HepG2 (cell line): ENCODE results near the gene CD4. TPM values are rescaled to one million over a fixed set of nuclear protein-coding genes. Genes with fewer than 3 reads are reported as not detected.

ENCODE experiments used
- AGO1 ChIP-seq: fragments of 200-400 bp; formaldehyde crosslinking; IDR thresholded peaks from 2 replicates; pipeline ENCODE4 v1.6.1; 2017; ENCODE audit warnings: mild to moderate bottlenecking, low read depth, low read length, moderate library complexity; ENCODE audit not compliant: poor library complexity, severe bottlenecking
- CAMTA2 ChIP-seq: sonication (generic); formaldehyde crosslinking; IDR thresholded peaks from 2 replicates; pipeline ENCODE4 v1.4.0; 2020; ENCODE audit warnings: mild to moderate bottlenecking, missing genetic modification reagents, borderline replicate concordance
- CREM ChIP-seq, 2 experiments: sonication (generic) in 1 of 2; formaldehyde crosslinking in 1 of 2; IDR thresholded peaks; 2 replicates each; pipeline versions ENCODE4 v1.4.0 to v1.6.1; 2016 to 2020; ENCODE audit warnings: antibody characterized with exemption in 1 of 2, mild to moderate bottlenecking in 1 of 2, missing genetic modification reagents in 1 of 2
- FOSL2 ChIP-seq: sonication (generic); formaldehyde crosslinking; IDR thresholded peaks from 2 replicates; pipeline ENCODE4 v1.4.0; 2020; ENCODE audit warnings: missing genetic modification reagents
- FOXJ3 ChIP-seq: sonication (generic); formaldehyde crosslinking; IDR thresholded peaks from 2 replicates; pipeline ENCODE4 v1.4.0; 2020; ENCODE audit warnings: missing genetic modification reagents, mild to moderate bottlenecking, borderline replicate concordance
- FOXK1 ChIP-seq: sonication (generic); formaldehyde crosslinking; IDR thresholded peaks from 2 replicates; pipeline ENCODE4 v1.4.0; 2020; ENCODE audit warnings: low read depth, missing genetic modification reagents, borderline replicate concordance
- GMEB1 ChIP-seq: sonication (generic); formaldehyde crosslinking; IDR thresholded peaks from 2 replicates; pipeline ENCODE4 v1.5.1; 2020; ENCODE audit warnings: missing genetic modification reagents, mild to moderate bottlenecking, borderline replicate concordance
- GZF1 ChIP-seq: sonication (generic); formaldehyde crosslinking; IDR thresholded peaks from 2 replicates; pipeline ENCODE4 v1.5.1; 2020; ENCODE audit warnings: mild to moderate bottlenecking, missing genetic modification reagents
- IRF2 ChIP-seq: IDR thresholded peaks from 2 replicates; pipeline ENCODE4 v1.6.1; 2018; ENCODE audit warnings: missing genetic modification reagents, missing compliant biosample characterization
- KLF16 ChIP-seq, 2 experiments: sonication (generic) in 1 of 2; formaldehyde crosslinking in 1 of 2; IDR thresholded peaks; 2 replicates each; pipeline versions ENCODE4 v1.6.1 to v1.8.0; 2016 to 2023; ENCODE audit warnings: missing genetic modification reagents in 2 of 2, missing compliant biosample characterization in 1 of 2
- MEIS1 ChIP-seq: sonication (generic); formaldehyde crosslinking; IDR thresholded peaks from 2 replicates; pipeline ENCODE4 v1.9.0; 2021; ENCODE audit warnings: mild to moderate bottlenecking, missing genetic modification reagents, moderate library complexity, borderline replicate concordance
- PITX1 ChIP-seq: sonication (generic); formaldehyde crosslinking; IDR thresholded peaks from 2 replicates; pipeline ENCODE4 v1.5.1; 2020; ENCODE audit warnings: mild to moderate bottlenecking, missing genetic modification reagents
- SKIL ChIP-seq: sonication (generic); formaldehyde crosslinking; IDR thresholded peaks from 2 replicates; pipeline ENCODE4 v1.8.0; 2022; ENCODE audit warnings: missing genetic modification reagents, mild to moderate bottlenecking, moderate library complexity, borderline replicate concordance
- SNAPC2 ChIP-seq: sonication (generic); formaldehyde crosslinking; IDR thresholded peaks from 2 replicates; pipeline ENCODE4 v1.8.1; 2022; ENCODE audit warnings: mild to moderate bottlenecking, missing genetic modification reagents
- YY1 ChIP-seq: IDR thresholded peaks from 2 replicates; pipeline ENCODE4 v1.6.1; 2011; ENCODE audit warnings: low read length, low read depth, moderate library complexity, mild to moderate bottlenecking; ENCODE audit not compliant: insufficient read depth, insufficient replicate concordance
- ZBTB37 ChIP-seq: sonication (generic); formaldehyde crosslinking; IDR thresholded peaks from 2 replicates; pipeline ENCODE4 v1.4.0; 2020; ENCODE audit warnings: mild to moderate bottlenecking, missing genetic modification reagents
- ZNF121 ChIP-seq: sonication (generic); formaldehyde crosslinking; IDR thresholded peaks from 2 replicates; pipeline ENCODE4 v1.5.0; 2020; ENCODE audit warnings: mild to moderate bottlenecking, missing genetic modification reagents
- ZNF501 ChIP-seq: sonication (generic); formaldehyde crosslinking; IDR thresholded peaks from 2 replicates; pipeline ENCODE4 v1.5.1; 2020; ENCODE audit warnings: mild to moderate bottlenecking, moderate library complexity, missing genetic modification reagents
- ZNF710 ChIP-seq: sonication (generic); formaldehyde crosslinking; IDR thresholded peaks from 2 replicates; pipeline ENCODE4 v1.5.0; 2020; ENCODE audit warnings: mild to moderate bottlenecking, missing genetic modification reagents, borderline replicate concordance
- polyA plus RNA-seq, 8 experiments: library from polyadenylated mRNA; depleted of rRNA in 3 of 8; stranded (reverse) in 7 of 8; unstranded in 1 of 8; fragments of >200 nt; fragmentation: Illumina TruSeq in 4 of 8; extraction: Trizol in 4 of 8; gene quantifications; 2 replicates each; pipeline versions ENCODE4 v1.2.1 to v1.2.3, GENCODE V29; 2011 to 2016; ENCODE audit warnings: low read depth in 4 of 8, missing spikeins in 1 of 8, mixed read lengths in 1 of 8; ENCODE audit not compliant: insufficient read depth in 1 of 8
- total RNA-seq, 5 experiments: library from RNA; depleted of rRNA; stranded (reverse); fragments of >200 nt; fragmentation: Illumina TruSeq; extraction: Trizol; gene quantifications; 2 replicates each; pipeline ENCODE4 v1.2.3, GENCODE V29; 2016; ENCODE audit warnings: low read depth in 1 of 5

Gene CD4
- total and polyA plus RNA-seq, 2 of the 13 experiments (the other 11 are each of a cell fraction or from before 2014, with no cell fraction given) = 0.07 to 0.95 TPM

GRCh38 chr12:6851921-6852650 lies 62.8 kb downstream of the CD4 start, which contains the start of gene USP5 (continued):
- TF ChIP-seq KLF16 (CRISPR knock-in tag; IDR thresholded peaks at IDR 0.05) (peak in 1 of 2 experiments; percentile 86; a peak in 2 of 4 replicates), FOXJ3 (no peak), FOSL2 (CRISPR knock-in tag) (no peak; the same call in none of the 2 replicates), YY1 (peak; percentile 88), IRF2 (CRISPR knock-in tag) (peak; percentile 96), MEIS1 (CRISPR knock-in tag) (peak; percentile 40; the same call in 1 of the 2 replicates), CREM (IDR thresholded peaks at IDR 0.05) (peak; percentile 100), CREM (CRISPR knock-in tag; IDR thresholded peaks at IDR 0.05) (no peak), FOXK1 (CRISPR knock-in tag) (peak; percentile 85), ZBTB37 (CRISPR knock-in tag) (0 out of 2 replicates have a peak, but pooled peaks have one; percentile 49), PITX1 (peak; percentile 66), ZNF121 (no peak), SKIL (CRISPR knock-in tag) (no peak), GZF1 (CRISPR knock-in tag) (no peak; the same call in 1 of the 2 replicates), CAMTA2 (0 out of 2 replicates have a peak, but pooled peaks have one; percentile 69), ZNF710 (peak; percentile 75; the same call in 1 of the 2 replicates), GMEB1 (CRISPR knock-in tag) (peak; percentile 90), ZNF501 (CRISPR knock-in tag) (peak; percentile 86), AGO1 (peak; percentile 71), SNAPC2 (peak; percentile 66; the same call in 1 of the 2 replicates)
